Activated naive CD8-positive, alpha-beta T cell treated with anti-CD3 and anti-CD28 coated beads, Interleukin-2, amount 10 ng/mL, durations not matched to agents 7 days and 5 days (primary cell): Measurements from ENCODE around the gene PPP1R1B. TPM values are rescaled to one million over a fixed set of nuclear protein-coding genes. Genes with fewer than 3 reads are reported as not detected.

Source experiments
- ATAC-seq: fragments of 150-1000 bp; cut with Tn5 transposase; one replicate; pipeline ENCODE4 v1.10.0; 2021; ENCODE audit warnings: low read depth, moderate library complexity
- POLR2A ChIA-PET: fragments of 350-600 bp; sonication (Branson Sonifier 250); formaldehyde crosslinking; loops from one replicate; lab custom pipeline; 2021; ENCODE audit warnings: antibody characterized with exemption; lab: Charles Lee
- DNase-seq: peaks from one replicate; pipeline ENCODE4 v3.0.0; 2021
- H3K27ac Mint-ChIP-seq: one replicate; pipeline ENCODE4 v1.8.0; 2022; ENCODE audit warnings: mild to moderate bottlenecking, mixed read lengths
- H3K27me3 Mint-ChIP-seq: one replicate; pipeline ENCODE4 v1.8.0; 2022; ENCODE audit warnings: mild to moderate bottlenecking, moderate library complexity, mixed read lengths
- H3K36me3 Mint-ChIP-seq: one replicate; pipeline ENCODE4 v1.8.0; 2021; ENCODE audit warnings: mild to moderate bottlenecking, mixed read lengths
- H3K4me1 Mint-ChIP-seq: one replicate; pipeline ENCODE4 v1.8.0; 2021; ENCODE audit warnings: mixed read lengths
- H3K4me3 Mint-ChIP-seq: one replicate; pipeline ENCODE4 v1.8.0; 2022; ENCODE audit warnings: mild to moderate bottlenecking, moderate library complexity, mixed read lengths
- H3K9me3 Mint-ChIP-seq: one replicate; pipeline ENCODE4 v1.8.0; 2021; ENCODE audit warnings: mixed read lengths
- total RNA-seq, 2 experiments: library from RNA; stranded (reverse); gene quantifications; one replicate each; pipeline ENCODE4 v1.2.3, GENCODE V29; 2021

PPP1R1B gene
- total RNA-seq, 2 experiments from 2014 or later = not detected

- no peaks in the 10 kb centered on the region for H3K36me3 Mint-ChIP-seq
- POLR2A ChIA-PET = interaction anchor here (1.1 kb wide), 1 partner anchor 126 kb away, joined by 3 read pairs; no protein-coding TSS in a partner anchor
- peaks cover 15% of the 10 kb centered on the region for H3K4me1 Mint-ChIP-seq
- no peak for ATAC-seq
- no peaks in the 10 kb centered on the region for H3K9me3 Mint-ChIP-seq
- H3K27me3 Mint-ChIP-seq = peaks cover 49% of the 10 kb centered on the region
- no peak for DNase-seq
- peak overlapping the region; percentile 57 for H3K4me3 Mint-ChIP-seq
- H3K27ac Mint-ChIP-seq = no peak overlapping the region
These were observed 427 bp downstream of the PPP1R1B start for GRCh38 chr17:39627047-39627711.

- no peaks in the 10 kb centered on the region for H3K36me3 Mint-ChIP-seq
- ATAC-seq (no peak), DNase-seq (no peak)
- POLR2A ChIA-PET = interaction anchor here (1.1 kb wide), 1 partner anchor 125 kb away, joined by 3 read pairs; no protein-coding TSS in a partner anchor
- no peak overlapping the region for H3K27ac Mint-ChIP-seq
- peaks cover 12% of the 10 kb centered on the region for H3K4me1 Mint-ChIP-seq
- no peaks in the 10 kb centered on the region for H3K9me3 Mint-ChIP-seq
- H3K4me3 Mint-ChIP-seq = no peak overlapping the region
- peaks cover 49% of the 10 kb centered on the region for H3K27me3 Mint-ChIP-seq
These were observed 1.2 kb downstream of the PPP1R1B start for GRCh38 chr17:39627712-39628516.

- no peak overlapping the region for H3K27ac Mint-ChIP-seq
- no peaks in the 10 kb centered on the region for H3K36me3 Mint-ChIP-seq
- no peak overlapping the region for H3K4me3 Mint-ChIP-seq
- H3K9me3 Mint-ChIP-seq = no peaks in the 10 kb centered on the region
- DNase-seq (no peak), ATAC-seq (no peak)
- POLR2A ChIA-PET = interaction anchor here (1.1 kb wide), 1 partner anchor 124 kb away, joined by 3 read pairs; no protein-coding TSS in a partner anchor
- peaks cover 49% of the 10 kb centered on the region for H3K27me3 Mint-ChIP-seq
- H3K4me1 Mint-ChIP-seq = peaks cover 12% of the 10 kb centered on the region
These were observed 2.1 kb downstream of the PPP1R1B start for GRCh38 chr17:39628655-39629493.

- no peaks in the 10 kb centered on the region for H3K36me3 Mint-ChIP-seq
- ATAC-seq (no peak), DNase-seq (no peak)
- H3K9me3 Mint-ChIP-seq = no peaks in the 10 kb centered on the region
- H3K4me3 Mint-ChIP-seq = no peak overlapping the region
- H3K27ac Mint-ChIP-seq = no peak overlapping the region
- POLR2A ChIA-PET = no interaction called here
- H3K4me1 Mint-ChIP-seq = peaks cover 17% of the 10 kb centered on the region
- peaks cover 46% of the 10 kb centered on the region for H3K27me3 Mint-ChIP-seq
These were observed 2.7 kb downstream of the PPP1R1B start for GRCh38 chr17:39629494-39629880.

- Mint-ChIP-seq H3K4me1 (peaks cover 18% of the 10 kb centered on the region), H3K9me3 (no peaks in the 10 kb centered on the region), H3K4me3 (no peak overlapping the region), H3K36me3 (no peaks in the 10 kb centered on the region), H3K27ac (no peak overlapping the region), H3K27me3 (peaks cover 43% of the 10 kb centered on the region)
- POLR2A ChIA-PET = no interaction called here
- ATAC-seq = no peak
- DNase-seq = no peak
These were observed 3.1 kb downstream of the PPP1R1B start for GRCh38 chr17:39629898-39630297.

- ATAC-seq = no peak
- DNase-seq = no peak
These were observed 4.7 kb downstream of the PPP1R1B start for GRCh38 chr17:39631403-39631802.

GRCh38 chr17:39632153-39632941, 5.6 kb downstream of the PPP1R1B start:
- peaks cover 19% of the 10 kb centered on the region for H3K4me1 Mint-ChIP-seq
- POLR2A ChIA-PET = interaction anchor here (1.1 to 1.4 kb wide), 2 partner anchors 11 to 98 kb away, joined by 3 to 5 read pairs; partner anchors contain the start of gene MIEN1
- peak overlapping the region; percentile 71 for H3K27ac Mint-ChIP-seq
- no peaks in the 10 kb centered on the region for H3K36me3 Mint-ChIP-seq
- DNase-seq (no peak), ATAC-seq (no peak)
- no peak overlapping the region for H3K4me3 Mint-ChIP-seq
- H3K9me3 Mint-ChIP-seq = no peaks in the 10 kb centered on the region
- H3K27me3 Mint-ChIP-seq = peaks cover 22% of the 10 kb centered on the region

More at GRCh38 chr17:39631403-39631802, 4.7 kb downstream of the PPP1R1B start:
- POLR2A ChIA-PET = interaction anchor here (0.5 to 1.1 kb wide), 2 partner anchors 10 to 112 kb away, joined by 3 to 4 read pairs; no protein-coding TSS in a partner anchor
- no peaks in the 10 kb centered on the region for H3K9me3 Mint-ChIP-seq
- peak overlapping the region; percentile 35 for H3K4me3 Mint-ChIP-seq
- H3K27me3 Mint-ChIP-seq = peaks cover 28% of the 10 kb centered on the region
- no peaks in the 10 kb centered on the region for H3K36me3 Mint-ChIP-seq
- H3K4me1 Mint-ChIP-seq = peaks cover 18% of the 10 kb centered on the region
- peak overlapping the region; percentile 71 for H3K27ac Mint-ChIP-seq

GRCh38 chr17:39633570-39634183, 6.9 kb downstream of the PPP1R1B start:
- Mint-ChIP-seq H3K4me1 (peaks cover 31% of the 10 kb centered on the region), H3K4me3 (no peak overlapping the region)
- POLR2A ChIA-PET = interaction anchor here (1.1 to 1.8 kb wide), 2 partner anchors 10 to 21 kb away, joined by 3 to 5 read pairs; no protein-coding TSS in a partner anchor

GRCh38 chr17:39634384-39634871, 7.7 kb downstream of the PPP1R1B start:
- ATAC-seq = no peak
- Mint-ChIP-seq H3K9me3 (no peaks in the 10 kb centered on the region), H3K36me3 (peaks cover 2% of the 10 kb centered on the region), H3K27me3 (peaks cover 8% of the 10 kb centered on the region), H3K4me1 (peaks cover 38% of the 10 kb centered on the region), H3K27ac (no peak overlapping the region), H3K4me3 (no peak overlapping the region)
- POLR2A ChIA-PET = interaction anchor here (1.8 kb wide), 1 partner anchor 20 kb away, joined by 5 read pairs; no protein-coding TSS in a partner anchor
- no peak for DNase-seq

More at GRCh38 chr17:39633570-39634183, 6.9 kb downstream of the PPP1R1B start:
- peak overlapping the region; percentile 75 for H3K27ac Mint-ChIP-seq
- no peak for DNase-seq
- H3K27me3 Mint-ChIP-seq = peaks cover 12% of the 10 kb centered on the region
- peaks cover 2% of the 10 kb centered on the region for H3K36me3 Mint-ChIP-seq
- no peak for ATAC-seq
- H3K9me3 Mint-ChIP-seq = no peaks in the 10 kb centered on the region

- Mint-ChIP-seq H3K4me3 (peak overlapping the region; percentile 44), H3K36me3 (peaks cover 2% of the 10 kb centered on the region), H3K9me3 (no peaks in the 10 kb centered on the region), H3K27me3 (peaks cover 5% of the 10 kb centered on the region), H3K27ac (peak overlapping the region; percentile 81), H3K4me1 (peaks cover 46% of the 10 kb centered on the region)
- ATAC-seq (no peak), DNase-seq (no peak)
- POLR2A ChIA-PET = no interaction called here
These were observed 8.9 kb downstream of the PPP1R1B start for GRCh38 chr17:39635614-39636176.

GRCh38 chr17:39636587-39636926, 9.8 kb downstream of the PPP1R1B start:
- Mint-ChIP-seq H3K27ac (peak overlapping the region; percentile 81), H3K4me3 (peak overlapping the region; percentile 96), H3K9me3 (no peaks in the 10 kb centered on the region), H3K27me3 (peaks cover 3% of the 10 kb centered on the region), H3K36me3 (peaks cover 2% of the 10 kb centered on the region), H3K4me1 (peaks cover 50% of the 10 kb centered on the region)
- DNase-seq (no peak), ATAC-seq (peak; percentile 11)
- POLR2A ChIA-PET = interaction anchor here (0.6 kb wide), 1 partner anchor 295 kb away, joined by 3 read pairs; no protein-coding TSS in a partner anchor
